ENCODE data around the gene STK39. TPM values are rescaled to one million over a fixed set of nuclear protein-coding genes. Genes with fewer than 3 reads are reported as not detected.
A peak's percentile ranks its signal among the peaks of the same experiment; 100 is the strongest.
"Not testable (repeated sequence)": the region's sequence is repeated elsewhere in the genome, so short reads cannot be mapped to it uniquely, and the experiment has no call there.

Gene STK39
- total RNA-seq, 2 experiments from 2014 or later, result 17.7 to 41.1 TPM

GRCh38 chr2:168127371-168127770 lies 120.0 kb downstream of the STK39 start:
- Histone ChIP-seq H3K9me2 (ENCODE audit: insufficient read depth, low read length) (no peaks in the 10 kb centered on the region), H2AFZ (ENCODE audit: low read length) (no peak overlapping the region), H3K4me2 (ENCODE audit: low read length) (no peak overlapping the region), H3K36me3 (ENCODE audit: insufficient read depth, low read length) (peaks cover 48% of the 10 kb centered on the region), H3K27ac (ENCODE audit: low read depth, low read length, poor library complexity, severe bottlenecking) (no peak overlapping the region), H3K9me3 (ENCODE audit: low read length) (no peaks in the 10 kb centered on the region), H3K79me2 (ENCODE audit: insufficient read depth, low read depth, low read length) (no peaks in the 10 kb centered on the region), H3K4me3 (ENCODE audit: low read depth, low read length, poor library complexity, severe bottlenecking) (no peak overlapping the region), H4K20me1 (ENCODE audit: insufficient read depth, low read length) (no peaks in the 10 kb centered on the region), H3K4me1 (ENCODE audit: insufficient read depth, low read length, poor library complexity, severe bottlenecking) (no peaks in the 10 kb centered on the region)
- TF ChIP-seq, protein P1, sequence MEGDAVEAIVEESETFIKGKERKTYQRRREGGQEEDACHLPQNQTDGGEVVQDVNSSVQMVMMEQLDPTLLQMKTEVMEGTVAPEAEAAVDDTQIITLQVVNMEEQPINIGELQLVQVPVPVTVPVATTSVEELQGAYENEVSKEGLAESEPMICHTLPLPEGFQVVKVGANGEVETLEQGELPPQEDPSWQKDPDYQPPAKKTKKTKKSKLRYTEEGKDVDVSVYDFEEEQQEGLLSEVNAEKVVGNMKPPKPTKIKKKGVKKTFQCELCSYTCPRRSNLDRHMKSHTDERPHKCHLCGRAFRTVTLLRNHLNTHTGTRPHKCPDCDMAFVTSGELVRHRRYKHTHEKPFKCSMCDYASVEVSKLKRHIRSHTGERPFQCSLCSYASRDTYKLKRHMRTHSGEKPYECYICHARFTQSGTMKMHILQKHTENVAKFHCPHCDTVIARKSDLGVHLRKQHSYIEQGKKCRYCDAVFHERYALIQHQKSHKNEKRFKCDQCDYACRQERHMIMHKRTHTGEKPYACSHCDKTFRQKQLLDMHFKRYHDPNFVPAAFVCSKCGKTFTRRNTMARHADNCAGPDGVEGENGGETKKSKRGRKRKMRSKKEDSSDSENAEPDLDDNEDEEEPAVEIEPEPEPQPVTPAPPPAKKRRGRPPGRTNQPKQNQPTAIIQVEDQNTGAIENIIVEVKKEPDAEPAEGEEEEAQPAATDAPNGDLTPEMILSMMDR (conservative IDR thresholded peaks at IDR 0.05; ENCODE audit: low read length), result no peak
- no peak for TF ChIP-seq EZH2phosphoT487 (IDR thresholded peaks at IDR 0.05; ENCODE audit: borderline replicate concordance, low read depth, low read length)
- intact Hi-C loops (cut with micrococcal nuclease; ENCODE audit: unreplicated experiment), result no loop called here
- ChIA-PET POLR2A (no interaction called here), CTCF (ENCODE audit: unreplicated experiment) (no interaction called here)
- no TSS peak for BruUV-seq (replicated peaks)
- no peak for DNase-seq (ENCODE audit: low spot score)

DNA sequence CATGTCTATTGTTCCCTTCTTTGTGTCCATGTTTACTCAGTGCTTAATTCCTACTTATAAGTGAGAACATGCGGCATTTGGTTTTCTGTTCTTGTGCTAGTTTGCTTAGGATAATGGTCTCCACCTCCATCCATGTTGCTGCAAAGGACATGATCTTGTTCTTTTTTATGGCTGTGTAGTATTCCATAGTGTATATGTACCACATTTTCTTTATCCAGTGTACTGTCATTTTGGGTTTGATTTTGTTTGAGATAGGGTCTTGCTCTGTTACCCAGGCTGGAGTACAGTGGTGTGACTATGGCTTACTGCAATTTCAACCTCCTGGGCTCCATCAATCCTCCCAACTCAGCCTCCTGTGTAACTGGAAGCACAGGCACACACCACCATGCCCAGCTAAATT lies 125.2 kb downstream of the STK39 start:
- H3K9me3 ChIP-seq (ENCODE audit: low read length); BruUV-seq (replicated peaks); H2AFZ ChIP-seq (ENCODE audit: low read length); H3K4me2 ChIP-seq (ENCODE audit: low read length); H4K20me1 ChIP-seq (ENCODE audit: insufficient read depth, low read length); H3K79me2 ChIP-seq (ENCODE audit: insufficient read depth, low read depth, low read length); intact Hi-C loops (cut with micrococcal nuclease; ENCODE audit: unreplicated experiment); H3K9me2 ChIP-seq (ENCODE audit: insufficient read depth, low read length); POLR2A ChIA-PET; H3K4me3 ChIP-seq (ENCODE audit: low read depth, low read length, poor library complexity, severe bottlenecking); CTCF ChIA-PET (ENCODE audit: unreplicated experiment); DNase-seq (ENCODE audit: low spot score): not testable (repeated sequence)
- H3K4me1 ChIP-seq (ENCODE audit: insufficient read depth, low read length, poor library complexity, severe bottlenecking), result peaks cover 11% of the 10 kb centered on the region
- H3K36me3 ChIP-seq (ENCODE audit: insufficient read depth, low read length), result peaks cover 32% of the 10 kb centered on the region
- H3K27ac ChIP-seq (ENCODE audit: low read depth, low read length, poor library complexity, severe bottlenecking), result peak overlapping the region; percentile 39

- intact Hi-C loops (cut with micrococcal nuclease; ENCODE audit: unreplicated experiment), result no loop called here
- H2AFZ ChIP-seq (ENCODE audit: low read length), result no peak overlapping the region
- no peaks in the 10 kb centered on the region for H3K9me2 ChIP-seq (ENCODE audit: insufficient read depth, low read length)
- no peak overlapping the region for H3K4me3 ChIP-seq (ENCODE audit: low read depth, low read length, poor library complexity, severe bottlenecking)
- DNase-seq (ENCODE audit: low spot score), result no peak
- ChIA-PET CTCF (ENCODE audit: unreplicated experiment) (no interaction called here), POLR2A (interaction anchor here (0.7 kb wide), 1 partner anchor 213 kb away, joined by 3 read pairs; no protein-coding TSS in a partner anchor)
- no peak overlapping the region for H3K4me2 ChIP-seq (ENCODE audit: low read length)
- H4K20me1 ChIP-seq (ENCODE audit: insufficient read depth, low read length), result peaks cover 4% of the 10 kb centered on the region; the same call in 1 of the 2 replicates
- peaks cover 21% of the 10 kb centered on the region for H3K36me3 ChIP-seq (ENCODE audit: insufficient read depth, low read length)
- no peaks in the 10 kb centered on the region for H3K79me2 ChIP-seq (ENCODE audit: insufficient read depth, low read depth, low read length)
- peak overlapping the region; percentile 39 for H3K27ac ChIP-seq (ENCODE audit: low read depth, low read length, poor library complexity, severe bottlenecking)
- no peaks in the 10 kb centered on the region for H3K9me3 ChIP-seq (ENCODE audit: low read length)
- no TSS peak for BruUV-seq (replicated peaks)
- TF ChIP-seq, protein P1 (conservative IDR thresholded peaks at IDR 0.05; ENCODE audit: low read length), result no peak
- no peak for TF ChIP-seq EZH2phosphoT487 (IDR thresholded peaks at IDR 0.05; ENCODE audit: borderline replicate concordance, low read depth, low read length)
- H3K4me1 ChIP-seq (ENCODE audit: insufficient read depth, low read length, poor library complexity, severe bottlenecking), result peaks cover 11% of the 10 kb centered on the region
Measured at GRCh38 chr2:168120730-168121129, 126.7 kb downstream of the STK39 start.
